ENCODE data around the gene RHBDF2.

- no peak for TF ChIP-seq CTCF (IDR thresholded peaks at IDR 0.05; ENCODE audit: insufficient read depth, low read depth, low read length)
- no peak for TF ChIP-seq EZH2 (IDR thresholded peaks at IDR 0.05; ENCODE audit: insufficient read depth, low read length)
These were observed 44.8 kb upstream of the RHBDF2 start for GRCh38 chr17:76545918-76546555.
